CD4-positive, CD25-positive, alpha-beta regulatory T cell (primary cell): ENCODE data around the gene FAM114A1. TPM values are rescaled to one million over a fixed set of nuclear protein-coding genes. Genes with fewer than 3 reads are reported as not detected.
A peak's percentile ranks its signal among the peaks of the same experiment; 100 is the strongest.

ENCODE experiments used
- ATAC-seq, 2 donors: fragments of 150-1000 bp; cut with Tn5 transposase; one replicate each; pipeline ENCODE4 v1.10.0; 2021; ENCODE audit warnings: low read depth in 2 of 2, moderate number of reproducible peaks in 2 of 2, moderate library complexity in 1 of 2
- DNase-seq, 3 donors: peaks; one replicate each; pipeline versions ENCODE4 v3.0.0 to v3.0.0-alpha.2; 2012 to 2022; ENCODE audit warnings: mixed read lengths in 1 of 3
- H3K27ac ChIP-seq: one replicate; pipeline ENCODE4 v1.7.0; 2013; ENCODE audit warnings: mild to moderate bottlenecking, low read length; ENCODE audit not compliant: insufficient read depth, poor library complexity, severe bottlenecking
- H3K27me3 ChIP-seq: one replicate; pipeline ENCODE4 v1.7.0; 2013; ENCODE audit warnings: low read length; ENCODE audit not compliant: control insufficient read depth, insufficient read depth
- H3K36me3 ChIP-seq: one replicate; pipeline ENCODE4 v1.7.0; 2013; ENCODE audit warnings: mild to moderate bottlenecking, low read length, moderate library complexity; ENCODE audit not compliant: control insufficient read depth, insufficient read depth
- H3K4me1 ChIP-seq: 2 replicates; pipeline ENCODE4 v1.7.0; 2013; ENCODE audit warnings: mild to moderate bottlenecking, low read length; ENCODE audit not compliant: insufficient read depth, control insufficient read depth, poor library complexity, severe bottlenecking
- H3K4me3 ChIP-seq: one replicate; pipeline ENCODE4 v1.7.0; 2013; ENCODE audit warnings: low read depth, mild to moderate bottlenecking, low read length, moderate library complexity
- H3K9me3 ChIP-seq, 2 experiments: 1 replicate in 1 of 2; 2 replicates in 1 of 2; pipeline ENCODE4 v1.7.0; 2013; ENCODE audit warnings: low read length in 2 of 2, mild to moderate bottlenecking in 1 of 2, moderate library complexity in 1 of 2; ENCODE audit not compliant: control insufficient read depth in 2 of 2
- H3K27ac Mint-ChIP-seq, 3 donors: one replicate each; pipeline ENCODE4 v1.8.0; 2020 to 2022; ENCODE audit warnings: mild to moderate bottlenecking in 3 of 3, mixed read lengths in 3 of 3, moderate library complexity in 2 of 3
- H3K27me3 Mint-ChIP-seq: one replicate; pipeline ENCODE4 v1.8.0; 2022; ENCODE audit warnings: mild to moderate bottlenecking, mixed read lengths
- H3K36me3 Mint-ChIP-seq: one replicate; pipeline ENCODE4 v1.8.0; 2020; ENCODE audit warnings: mixed read lengths
- H3K4me1 Mint-ChIP-seq, 4 donors: one replicate each; pipeline ENCODE4 v1.8.0; 2020 to 2022; ENCODE audit warnings: mixed read lengths in 4 of 4, mild to moderate bottlenecking in 1 of 4
- H3K4me3 Mint-ChIP-seq, 4 donors: one replicate each; pipeline ENCODE4 v1.8.0; 2020 to 2022; ENCODE audit warnings: mild to moderate bottlenecking in 4 of 4, mixed read lengths in 4 of 4, moderate library complexity in 3 of 4
- H3K9me3 Mint-ChIP-seq, 7 donors: one replicate each; pipeline ENCODE4 v1.8.0; 2020 to 2022; ENCODE audit warnings: mixed read lengths in 7 of 7, mild to moderate bottlenecking in 3 of 7, moderate library complexity in 2 of 7
- polyA plus RNA-seq, 4 donors: library from polyadenylated mRNA; unstranded; fragments of 300-500 nt; fragmentation: Illumina TruSeq; gene quantifications; one replicate each; pipeline ENCODE4 v1.2.3, GENCODE V29; 2021
- total RNA-seq: library from RNA; stranded (reverse); gene quantifications from one replicate; pipeline ENCODE4 v1.2.3, GENCODE V29; 2022

Gene FAM114A1
- total and polyA plus RNA-seq, 5 donors from 2014 or later: not detected

DNA sequence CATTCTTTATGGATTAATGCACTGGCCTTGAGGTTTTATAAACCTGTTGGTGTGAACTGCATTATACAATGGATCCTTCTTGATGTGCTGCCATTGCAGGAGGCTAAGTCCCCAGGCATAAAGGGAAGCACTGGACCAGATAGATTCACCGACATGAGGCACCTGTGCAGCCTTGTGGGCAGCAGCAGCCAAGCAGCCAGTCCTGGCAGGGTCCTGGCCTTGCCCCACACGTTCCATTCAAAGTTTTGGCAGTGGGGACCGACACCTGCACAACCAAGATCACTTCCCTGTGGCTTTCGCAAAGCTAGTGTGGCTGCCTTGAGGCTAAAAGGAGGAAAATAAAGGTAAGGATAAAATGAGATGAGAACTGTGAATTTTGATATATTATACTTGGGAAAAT is 111.5 kb downstream of the FAM114A1 start:
- Histone ChIP-seq H3K4me1 (no peaks in the 10 kb centered on the region), H3K27me3 (no peaks in the 10 kb centered on the region), H3K36me3 (peaks cover 3% of the 10 kb centered on the region), H3K9me3 (no peaks in the 10 kb centered on the region), H3K27ac (no peak overlapping the region), H3K4me3 (no peak overlapping the region)
- Mint-ChIP-seq H3K4me1 (peaks cover 9 to 15% (median 12%) of the 10 kb centered on the region in 4 donors), H3K4me3 (no peak overlapping the region), H3K27me3 (no peaks in the 10 kb centered on the region), H3K9me3 (peaks cover 0 to 3% (median 0%) of the 10 kb centered on the region in 7 donors), H3K36me3 (peaks cover 40% of the 10 kb centered on the region), H3K27ac (no peak overlapping the region)
- DNase-seq (no peak), ATAC-seq (no peak)

DNA sequence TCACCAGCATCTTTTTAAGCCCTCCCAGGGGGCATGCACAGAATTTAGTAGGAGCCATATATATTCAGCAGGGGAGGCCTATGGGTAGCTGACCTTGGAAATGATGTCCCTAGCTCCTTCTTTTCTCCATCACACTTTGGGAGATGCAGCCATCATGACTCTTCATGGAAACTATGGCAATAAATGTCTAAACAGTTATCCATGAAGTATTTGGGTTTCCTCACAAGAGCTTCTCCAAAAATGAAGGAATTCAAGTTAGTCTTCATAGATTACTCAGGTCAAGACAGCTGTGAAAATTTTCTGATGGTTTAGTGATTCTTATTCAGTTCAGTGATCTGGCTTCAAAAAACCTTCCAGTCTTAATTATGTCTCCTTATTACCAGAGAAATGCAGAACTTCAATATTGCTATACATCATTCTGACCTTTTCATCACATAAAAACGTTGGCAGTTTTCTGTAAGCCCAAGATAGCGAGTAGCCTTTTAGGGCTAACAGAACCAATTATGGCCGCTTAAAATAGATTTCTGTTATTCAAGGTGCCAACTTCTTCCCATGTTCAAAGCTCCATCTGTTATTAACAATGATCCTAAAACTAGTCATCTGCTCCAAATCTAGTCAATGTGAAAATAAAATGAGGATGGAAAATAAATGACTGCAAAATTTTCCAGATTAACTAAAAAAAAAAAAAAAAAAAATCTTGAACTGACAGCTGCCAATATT is 112.1 kb downstream of the FAM114A1 start:
- Mint-ChIP-seq H3K27ac (no peak overlapping the region), H3K9me3 (peaks cover 0 to 3% (median 0%) of the 10 kb centered on the region in 7 donors), H3K4me3 (no peak overlapping the region), H3K27me3 (no peaks in the 10 kb centered on the region), H3K36me3 (peaks cover 40% of the 10 kb centered on the region), H3K4me1 (peaks cover 9 to 19% (median 15%) of the 10 kb centered on the region in 4 donors)
- ATAC-seq: no peak
- no peak overlapping the region for H3K4me3 ChIP-seq
- H3K27me3 ChIP-seq: no peaks in the 10 kb centered on the region
- no peaks in the 10 kb centered on the region for H3K4me1 ChIP-seq
- no peak overlapping the region for H3K27ac ChIP-seq
- H3K36me3 ChIP-seq: peaks cover 3% of the 10 kb centered on the region
- no peak for DNase-seq
- no peaks in the 10 kb centered on the region for H3K9me3 ChIP-seq

DNA sequence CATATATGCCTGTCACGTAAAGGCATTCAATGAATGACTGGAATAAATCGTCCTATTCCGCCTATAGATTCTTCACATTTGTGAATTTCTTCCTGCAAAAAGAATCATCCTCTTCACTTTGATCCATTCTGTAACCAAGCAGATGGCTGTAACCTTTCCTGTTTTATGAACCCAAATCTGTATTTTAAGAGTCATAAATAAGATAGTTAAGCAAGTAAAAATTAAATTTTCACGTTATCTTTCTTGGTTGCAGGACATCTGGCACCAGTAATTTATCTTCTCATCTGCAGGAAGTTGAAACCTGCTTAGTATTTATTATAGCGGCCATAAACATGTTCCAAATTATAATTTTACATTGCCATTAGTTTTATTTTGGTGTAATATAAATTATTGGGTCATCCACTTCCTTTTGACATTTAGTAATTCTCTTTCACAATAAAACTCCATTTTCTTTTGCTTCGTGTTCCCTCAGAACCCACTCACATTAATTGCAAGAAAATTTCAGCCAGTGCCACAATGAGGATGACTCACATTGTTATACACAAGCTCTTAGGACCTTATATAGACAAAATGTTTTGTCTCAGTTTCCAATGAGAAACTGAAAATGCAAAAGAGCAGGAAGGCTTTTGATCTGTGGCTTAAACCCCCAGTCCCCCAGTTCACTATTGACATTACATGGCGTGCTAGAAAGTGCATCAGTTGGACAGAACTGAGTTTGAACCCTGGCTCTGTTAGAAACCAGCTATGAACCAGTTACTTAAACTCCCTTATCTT is 113.5 kb downstream of the FAM114A1 start:
- H3K9me3 Mint-ChIP-seq: peaks cover 0 to 3% (median 0%) of the 10 kb centered on the region in 7 donors
- no peaks in the 10 kb centered on the region for H3K4me1 ChIP-seq
- H3K4me3 Mint-ChIP-seq: no peak overlapping the region
- H3K4me3 ChIP-seq: no peak overlapping the region
- peaks cover 3% of the 10 kb centered on the region for H3K36me3 ChIP-seq
- no peaks in the 10 kb centered on the region for H3K9me3 ChIP-seq
- DNase-seq (peak in 1 of 3 donors; percentile 50), ATAC-seq (peak in 1 of 2 donors; percentile 24)
- no peak overlapping the region for H3K27ac ChIP-seq
- no peak overlapping the region for H3K27ac Mint-ChIP-seq
- H3K27me3 ChIP-seq: no peaks in the 10 kb centered on the region
- H3K36me3 Mint-ChIP-seq: peaks cover 40% of the 10 kb centered on the region
- peaks cover 11 to 27% (median 20%) of the 10 kb centered on the region in 4 donors for H3K4me1 Mint-ChIP-seq
- H3K27me3 Mint-ChIP-seq: no peaks in the 10 kb centered on the region

DNA sequence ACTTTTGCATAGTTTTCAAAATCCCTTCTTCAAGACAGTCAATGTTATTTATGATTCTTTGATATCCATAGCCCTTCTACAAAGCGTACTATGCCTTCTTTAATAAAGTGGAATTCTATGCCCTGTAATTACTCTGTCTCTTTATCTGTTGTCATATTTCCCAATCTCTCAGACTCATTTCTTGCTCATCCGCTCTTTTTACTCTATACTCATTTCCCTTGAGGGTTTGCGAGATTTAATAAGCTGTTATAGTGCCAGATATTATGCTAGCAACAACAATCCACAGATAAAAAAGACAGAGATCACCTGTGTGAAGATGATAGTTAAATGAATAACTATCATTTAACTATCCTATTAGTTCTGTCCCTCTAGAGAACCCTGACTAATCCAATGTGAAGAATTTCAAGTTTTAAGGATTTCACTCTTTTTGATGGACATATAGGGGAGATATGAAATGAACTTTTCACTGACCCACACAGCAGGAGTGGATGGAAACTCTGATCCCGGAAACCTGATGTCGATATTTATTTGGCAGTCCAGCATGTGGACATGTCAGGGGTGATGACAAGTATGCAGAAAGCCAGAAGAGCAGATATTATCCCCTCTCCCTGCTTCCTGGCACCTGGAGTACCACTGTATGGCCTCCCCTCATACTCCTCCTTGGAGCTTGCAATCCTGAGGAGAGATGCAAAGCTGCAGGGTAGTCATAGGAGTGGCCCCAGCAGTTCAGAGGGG is 114.9 kb downstream of the FAM114A1 start:
- H3K27me3 Mint-ChIP-seq: no peaks in the 10 kb centered on the region
- peak overlapping the region in 1 of 3 donors; percentile 73 for H3K27ac Mint-ChIP-seq
- peaks cover 38% of the 10 kb centered on the region for H3K36me3 Mint-ChIP-seq

DNA sequence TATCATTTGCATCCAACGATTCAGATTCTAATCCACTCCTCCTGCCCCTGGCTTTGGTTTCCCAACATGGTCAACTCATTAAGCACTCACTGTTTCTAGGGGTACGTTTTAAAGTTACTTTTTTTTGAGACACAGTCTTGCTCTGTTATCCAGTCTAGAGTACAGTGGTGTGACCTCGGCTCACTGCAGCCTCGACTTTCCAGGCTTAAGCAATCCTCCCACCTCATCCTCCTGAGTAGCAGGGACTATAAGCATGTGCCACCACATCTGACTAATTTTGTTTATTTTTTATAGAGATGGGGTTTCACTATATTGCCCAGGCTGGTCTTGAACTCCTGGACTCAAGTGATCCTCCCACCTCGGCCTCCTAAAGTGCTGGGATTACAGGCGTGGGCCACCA is 115.7 kb downstream of the FAM114A1 start:
- DNase-seq (no peak), ATAC-seq (no peak)
- H3K4me3 ChIP-seq: no peak overlapping the region
- Mint-ChIP-seq H3K4me3 (no peak overlapping the region), H3K36me3 (peaks cover 31% of the 10 kb centered on the region), H3K27ac (peak overlapping the region in 1 of 3 donors; percentile 73), H3K9me3 (peaks cover 0 to 3% (median 0%) of the 10 kb centered on the region in 7 donors), H3K27me3 (no peaks in the 10 kb centered on the region), H3K4me1 (peaks cover 21 to 46% (median 33%) of the 10 kb centered on the region in 4 donors)
- H3K36me3 ChIP-seq: peaks cover 3% of the 10 kb centered on the region
- peaks cover 12% of the 10 kb centered on the region for H3K4me1 ChIP-seq
- H3K9me3 ChIP-seq: no peaks in the 10 kb centered on the region
- H3K27ac ChIP-seq: no peak overlapping the region
- H3K27me3 ChIP-seq: no peaks in the 10 kb centered on the region

More for the DNA sequence above, 114.9 kb downstream of the FAM114A1 start:
- H3K36me3 ChIP-seq: peaks cover 3% of the 10 kb centered on the region
- no peak overlapping the region for H3K4me3 ChIP-seq
- H3K4me1 ChIP-seq: peaks cover 9% of the 10 kb centered on the region
- ATAC-seq: no peak
- no peaks in the 10 kb centered on the region for H3K27me3 ChIP-seq
- peaks cover 18 to 38% (median 29%) of the 10 kb centered on the region in 4 donors for H3K4me1 Mint-ChIP-seq
- H3K4me3 Mint-ChIP-seq: no peak overlapping the region
- peaks cover 0 to 3% (median 0%) of the 10 kb centered on the region in 7 donors for H3K9me3 Mint-ChIP-seq
- no peak overlapping the region for H3K27ac ChIP-seq
- no peak for DNase-seq
- H3K9me3 ChIP-seq: no peaks in the 10 kb centered on the region

DNA sequence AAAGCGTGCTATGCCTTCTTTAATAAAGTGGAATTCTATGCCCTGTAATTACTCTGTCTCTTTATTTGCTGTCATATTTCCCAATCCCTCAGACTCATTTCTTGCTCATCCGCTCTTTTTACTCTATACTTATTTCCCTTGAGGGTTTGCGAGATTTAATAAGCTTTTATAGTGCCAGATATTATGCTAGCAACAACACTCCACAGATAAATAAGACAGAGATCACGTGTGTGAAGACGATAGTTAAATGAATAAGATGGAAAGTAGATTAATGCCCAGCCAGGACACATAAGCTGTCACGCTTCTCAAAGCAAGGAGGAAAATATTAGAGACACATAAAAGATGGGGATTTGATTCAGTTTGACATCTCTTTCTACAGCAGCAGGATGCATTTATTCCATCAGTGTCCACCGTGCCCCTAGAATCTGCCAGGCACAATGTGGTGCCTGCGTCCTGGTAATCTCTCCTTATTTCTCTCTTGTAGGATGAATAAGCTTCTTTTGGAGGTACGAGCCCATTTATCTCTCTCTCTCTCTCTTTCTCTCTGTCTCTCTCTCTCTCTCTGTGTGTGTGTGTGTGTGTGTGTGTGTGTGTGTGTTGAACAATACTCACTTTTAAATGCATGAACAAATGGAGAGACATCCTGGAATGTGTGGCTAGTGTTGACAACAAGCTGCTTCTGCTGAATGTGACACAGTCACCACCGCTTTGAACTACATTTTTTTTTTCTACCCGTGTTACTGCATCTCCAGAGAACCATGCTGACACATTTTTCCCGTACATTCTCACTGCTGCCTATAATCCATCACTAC is 116.4 kb downstream of the FAM114A1 start:
- no peak overlapping the region for H3K4me3 ChIP-seq
- H3K9me3 Mint-ChIP-seq: peaks cover 0 to 3% (median 0%) of the 10 kb centered on the region in 7 donors
- H3K4me1 ChIP-seq: peaks cover 12% of the 10 kb centered on the region
- H3K36me3 Mint-ChIP-seq: peaks cover 30% of the 10 kb centered on the region
- H3K4me1 Mint-ChIP-seq: peaks cover 24 to 52% (median 38%) of the 10 kb centered on the region in 4 donors
- H3K27ac ChIP-seq: no peak overlapping the region
- H3K27ac Mint-ChIP-seq: peak overlapping the region in 2 of 3 donors; percentile 10 to 58
- DNase-seq (no peak), ATAC-seq (no peak)
- no peak overlapping the region for H3K4me3 Mint-ChIP-seq
- no peaks in the 10 kb centered on the region for H3K9me3 ChIP-seq
- H3K36me3 ChIP-seq: peaks cover 3% of the 10 kb centered on the region
- no peaks in the 10 kb centered on the region for H3K27me3 ChIP-seq
- H3K27me3 Mint-ChIP-seq: no peaks in the 10 kb centered on the region
